ENCODE results near the gene HOXA9. TPM values are rescaled to one million over a fixed set of nuclear protein-coding genes. Genes with fewer than 3 reads are reported as not detected.

Gene HOXA9
- total RNA-seq, 1 donor from 2014 or later = 14.5 TPM

- Mint-ChIP-seq H3K27ac (peak within 1 kb of the TSS; percentile 94), H3K4me1 (peaks cover 17% of the 10 kb centered on the region), H3K36me3 (no peaks in the 10 kb centered on the region), H3K4me3 (peak within 1 kb of the TSS; percentile 69), H3K9me3 (no peaks in the 10 kb centered on the region), H3K27me3 (ENCODE audit: low read depth) (peaks cover 88% of the 10 kb centered on the region)
- peak; percentile 29 to 52 for DNase-seq (ENCODE audit: low spot score in 2 of 2, unreplicated experiment in 2 of 2)
- TF ChIP-seq CTCF (IDR thresholded peaks at IDR 0.05; ENCODE audit: unreplicated experiment) = no peak
Observed at GRCh38 chr7:27173956-27174873, 8.9 kb upstream of the HOXA9 start, which contains the start of gene HOXA10. Gene HOXA10 (minus strand): TSS chr7:27174320. CDS start chr7:27174306, 14 bp downstream.

GRCh38 chr7:27173511-27173955 is 8.2 kb upstream of the HOXA9 start:
- Mint-ChIP-seq H3K9me3 (no peaks in the 10 kb centered on the region), H3K4me3 (no peak overlapping the region), H3K27ac (no peak overlapping the region), H3K36me3 (no peaks in the 10 kb centered on the region), H3K27me3 (ENCODE audit: low read depth) (peaks cover 88% of the 10 kb centered on the region), H3K4me1 (peaks cover 21% of the 10 kb centered on the region)
- TF ChIP-seq CTCF (IDR thresholded peaks at IDR 0.05; ENCODE audit: unreplicated experiment) = no peak
- peak; percentile 27 to 59 for DNase-seq (ENCODE audit: low spot score in 2 of 2, unreplicated experiment in 2 of 2)

- H3K4me1 Mint-ChIP-seq = peaks cover 26% of the 10 kb centered on the region
- H3K9me3 Mint-ChIP-seq = no peaks in the 10 kb centered on the region
- peak overlapping the region; percentile 90 for H3K27ac Mint-ChIP-seq
- DNase-seq (ENCODE audit: low spot score in 2 of 2, unreplicated experiment in 2 of 2) = peak; percentile 45 to 65
- H3K36me3 Mint-ChIP-seq = no peaks in the 10 kb centered on the region
- H3K27me3 Mint-ChIP-seq (ENCODE audit: low read depth) = peaks cover 88% of the 10 kb centered on the region
- no peak for TF ChIP-seq CTCF (IDR thresholded peaks at IDR 0.05; ENCODE audit: unreplicated experiment)
- peak overlapping the region; percentile 69 for H3K4me3 Mint-ChIP-seq
Observed at GRCh38 chr7:27172823-27173510, 7.6 kb upstream of the HOXA9 start.

GRCh38 chr7:27172315-27172774 is 7.0 kb upstream of the HOXA9 start:
- peak overlapping the region; percentile 69 for H3K4me3 Mint-ChIP-seq
- no peaks in the 10 kb centered on the region for H3K36me3 Mint-ChIP-seq
- TF ChIP-seq CTCF (IDR thresholded peaks at IDR 0.05; ENCODE audit: unreplicated experiment) = no peak
- peak; percentile 14 to 39 for DNase-seq (ENCODE audit: low spot score in 2 of 2, unreplicated experiment in 2 of 2)
- H3K9me3 Mint-ChIP-seq = no peaks in the 10 kb centered on the region
- H3K27me3 Mint-ChIP-seq (ENCODE audit: low read depth) = peaks cover 88% of the 10 kb centered on the region
- peaks cover 31% of the 10 kb centered on the region for H3K4me1 Mint-ChIP-seq
- H3K27ac Mint-ChIP-seq = peak overlapping the region; percentile 90

- peaks cover 36% of the 10 kb centered on the region for H3K4me1 Mint-ChIP-seq
- H3K27ac Mint-ChIP-seq = peak overlapping the region; percentile 90
- peaks cover 88% of the 10 kb centered on the region for H3K27me3 Mint-ChIP-seq (ENCODE audit: low read depth)
- peak in 1 of 2 experiments; percentile 19 for DNase-seq (ENCODE audit: low spot score in 2 of 2, unreplicated experiment in 2 of 2)
- no peak for TF ChIP-seq CTCF (IDR thresholded peaks at IDR 0.05; ENCODE audit: unreplicated experiment)
- H3K4me3 Mint-ChIP-seq = peak overlapping the region; percentile 69
- H3K9me3 Mint-ChIP-seq = no peaks in the 10 kb centered on the region
- no peaks in the 10 kb centered on the region for H3K36me3 Mint-ChIP-seq
Observed at GRCh38 chr7:27171637-27172314, 6.4 kb upstream of the HOXA9 start.
